WERI-Rb-1 (cell line): ENCODE results near the gene MYRIP.

Experiments
- DNase-seq: peaks from one replicate; pipeline ENCODE4 v3.0.0-alpha.2; 2020
- H3K27ac ChIP-seq: fragments of 250-450 bp; sonication (Bioruptor Pico); 2 replicates; pipeline ENCODE4 v1.5.1; 2020; ENCODE audit warnings: mild to moderate bottlenecking, moderate library complexity
- H3K27me3 ChIP-seq: fragments of 250-450 bp; sonication (Bioruptor Pico); 2 replicates; pipeline ENCODE4 v1.5.1; 2021; ENCODE audit warnings: mild to moderate bottlenecking, low read depth, moderate library complexity; ENCODE audit not compliant: insufficient read depth, severe bottlenecking
- H3K36me3 ChIP-seq: fragments of 250-450 bp; sonication (Bioruptor Pico); 2 replicates; pipeline ENCODE4 v1.5.1; 2020; ENCODE audit warnings: mild to moderate bottlenecking, moderate library complexity
- H3K4me3 ChIP-seq: 2 replicates; pipeline ENCODE4 v1.5.1; 2011; ENCODE audit warnings: low read depth, mild to moderate bottlenecking, control low read depth, low read length
- H3K9me3 ChIP-seq: fragments of 250-450 bp; sonication (Bioruptor Pico); 2 replicates; pipeline ENCODE4 v1.5.1; 2021; ENCODE audit warnings: mild to moderate bottlenecking, moderate library complexity; ENCODE audit not compliant: severe bottlenecking
- TF ChIP-seq, protein P1 (sequence below): IDR thresholded peaks from 2 replicates; pipeline ENCODE4 v1.5.1; 2011; ENCODE audit warnings: low read depth, mild to moderate bottlenecking, control low read depth, inconsistent platforms, low read length

Gene MYRIP

GRCh38 chr3:40088527-40089170 lies 279.2 kb downstream of the MYRIP start:
- Histone ChIP-seq H3K27me3 (no peaks in the 10 kb centered on the region), H3K36me3 (no peaks in the 10 kb centered on the region), H3K9me3 (no peaks in the 10 kb centered on the region), H3K4me3 (no peak overlapping the region), H3K27ac (no peak overlapping the region)
- TF ChIP-seq, protein P1, sequence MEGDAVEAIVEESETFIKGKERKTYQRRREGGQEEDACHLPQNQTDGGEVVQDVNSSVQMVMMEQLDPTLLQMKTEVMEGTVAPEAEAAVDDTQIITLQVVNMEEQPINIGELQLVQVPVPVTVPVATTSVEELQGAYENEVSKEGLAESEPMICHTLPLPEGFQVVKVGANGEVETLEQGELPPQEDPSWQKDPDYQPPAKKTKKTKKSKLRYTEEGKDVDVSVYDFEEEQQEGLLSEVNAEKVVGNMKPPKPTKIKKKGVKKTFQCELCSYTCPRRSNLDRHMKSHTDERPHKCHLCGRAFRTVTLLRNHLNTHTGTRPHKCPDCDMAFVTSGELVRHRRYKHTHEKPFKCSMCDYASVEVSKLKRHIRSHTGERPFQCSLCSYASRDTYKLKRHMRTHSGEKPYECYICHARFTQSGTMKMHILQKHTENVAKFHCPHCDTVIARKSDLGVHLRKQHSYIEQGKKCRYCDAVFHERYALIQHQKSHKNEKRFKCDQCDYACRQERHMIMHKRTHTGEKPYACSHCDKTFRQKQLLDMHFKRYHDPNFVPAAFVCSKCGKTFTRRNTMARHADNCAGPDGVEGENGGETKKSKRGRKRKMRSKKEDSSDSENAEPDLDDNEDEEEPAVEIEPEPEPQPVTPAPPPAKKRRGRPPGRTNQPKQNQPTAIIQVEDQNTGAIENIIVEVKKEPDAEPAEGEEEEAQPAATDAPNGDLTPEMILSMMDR, result no peak
- DNase-seq, result no peak

- H3K36me3 ChIP-seq, result no peaks in the 10 kb centered on the region
- H3K9me3 ChIP-seq, result no peaks in the 10 kb centered on the region
- DNase-seq, result no peak
- H3K27me3 ChIP-seq, result no peaks in the 10 kb centered on the region
- no peak overlapping the region for H3K4me3 ChIP-seq
- TF ChIP-seq, protein P1, result no peak
- H3K27ac ChIP-seq, result no peak overlapping the region
These were observed 287.3 kb downstream of the MYRIP start for GRCh38 chr3:40096661-40097111.

GRCh38 chr3:40097131-40098117 lies 288.0 kb downstream of the MYRIP start:
- TF ChIP-seq, protein P1, result no peak
- H3K27me3 ChIP-seq, result no peaks in the 10 kb centered on the region
- DNase-seq, result no peak
- H3K36me3 ChIP-seq, result no peaks in the 10 kb centered on the region
- no peak overlapping the region for H3K27ac ChIP-seq
- H3K9me3 ChIP-seq, result no peaks in the 10 kb centered on the region
- H3K4me3 ChIP-seq, result no peak overlapping the region

GRCh38 chr3:40098261-40098759 lies 288.9 kb downstream of the MYRIP start:
- Histone ChIP-seq H3K27ac (no peak overlapping the region), H3K9me3 (no peaks in the 10 kb centered on the region), H3K4me3 (no peak overlapping the region), H3K36me3 (no peaks in the 10 kb centered on the region), H3K27me3 (no peaks in the 10 kb centered on the region)
- TF ChIP-seq, protein P1, result no peak
- no peak for DNase-seq

DNA sequence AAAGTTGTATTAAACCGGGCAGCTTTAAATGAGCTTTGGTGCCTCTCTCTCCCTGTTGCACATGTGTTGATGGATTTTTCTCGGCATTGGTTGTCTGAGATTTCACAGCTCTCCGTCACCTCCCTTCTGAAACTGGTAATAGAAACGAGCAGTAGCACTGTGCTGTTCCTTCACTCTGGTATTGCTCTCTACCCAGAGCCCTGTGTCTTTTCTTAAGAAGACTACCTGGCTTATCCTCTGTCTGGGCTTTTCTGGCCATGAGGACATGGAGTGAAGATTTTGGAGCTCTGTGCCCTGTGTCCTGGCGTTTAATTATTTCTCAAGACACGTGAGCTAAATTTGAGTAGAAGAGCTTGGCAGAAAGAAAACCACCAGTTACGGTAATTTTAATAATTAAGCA lies 290.5 kb downstream of the MYRIP start:
- TF ChIP-seq, protein P1, result no peak

More for the DNA sequence above, 290.5 kb downstream of the MYRIP start:
- no peaks in the 10 kb centered on the region for H3K36me3 ChIP-seq
- no peaks in the 10 kb centered on the region for H3K9me3 ChIP-seq
- DNase-seq, result no peak
- H3K4me3 ChIP-seq, result no peak overlapping the region
- H3K27ac ChIP-seq, result no peak overlapping the region
- H3K27me3 ChIP-seq, result no peaks in the 10 kb centered on the region
